WERI-Rb-1 (cell line): Measurements from ENCODE around the gene LIN28A.
A peak's percentile ranks its signal among the peaks of the same experiment; 100 is the strongest.

Source experiments
- DNase-seq: peaks from one replicate; pipeline ENCODE4 v3.0.0-alpha.2; 2020
- H3K27ac ChIP-seq: fragments of 250-450 bp; sonication (Bioruptor Pico); 2 replicates; pipeline ENCODE4 v1.5.1; 2020; ENCODE audit warnings: mild to moderate bottlenecking, moderate library complexity
- H3K27me3 ChIP-seq: fragments of 250-450 bp; sonication (Bioruptor Pico); 2 replicates; pipeline ENCODE4 v1.5.1; 2021; ENCODE audit warnings: mild to moderate bottlenecking, low read depth, moderate library complexity; ENCODE audit not compliant: insufficient read depth, severe bottlenecking
- H3K36me3 ChIP-seq: fragments of 250-450 bp; sonication (Bioruptor Pico); 2 replicates; pipeline ENCODE4 v1.5.1; 2020; ENCODE audit warnings: mild to moderate bottlenecking, moderate library complexity
- H3K4me3 ChIP-seq: 2 replicates; pipeline ENCODE4 v1.5.1; 2011; ENCODE audit warnings: low read depth, mild to moderate bottlenecking, control low read depth, low read length
- H3K9me3 ChIP-seq: fragments of 250-450 bp; sonication (Bioruptor Pico); 2 replicates; pipeline ENCODE4 v1.5.1; 2021; ENCODE audit warnings: mild to moderate bottlenecking, moderate library complexity; ENCODE audit not compliant: severe bottlenecking
- CTCF ChIP-seq: IDR thresholded peaks from 2 replicates; pipeline ENCODE4 v1.5.1; 2011; ENCODE audit warnings: low read depth, mild to moderate bottlenecking, control low read depth, inconsistent platforms, low read length

LIN28A gene

GRCh38 chr1:26410706-26411623, at the start of gene LIN28A:
Gene LIN28A, plus strand, starts transcription at chr1:26410817. Its CDS starts 75 bp downstream, at chr1:26410892.
- peak within 1 kb of the TSS; percentile 2 for H3K4me3 ChIP-seq
- peaks cover 15% of the 10 kb centered on the region for H3K9me3 ChIP-seq
- DNase-seq = no peak
- peak within 1 kb of the TSS; percentile 84 for H3K27ac ChIP-seq
- no peaks in the 10 kb centered on the region for H3K27me3 ChIP-seq
- no peak for TF ChIP-seq CTCF
- no peaks in the 10 kb centered on the region for H3K36me3 ChIP-seq

- H3K27me3 ChIP-seq = no peaks in the 10 kb centered on the region
- TF ChIP-seq CTCF = 0 out of 2 replicates have a peak, but pooled peaks have one; percentile 4
- H3K9me3 ChIP-seq = no peaks in the 10 kb centered on the region
- no peaks in the 10 kb centered on the region for H3K36me3 ChIP-seq
- H3K4me3 ChIP-seq = no peak overlapping the region
- H3K27ac ChIP-seq = no peak overlapping the region
- DNase-seq = no peak
Observed at GRCh38 chr1:26361605-26362122, 49.0 kb upstream of the LIN28A start.

- H3K27ac ChIP-seq = no peak overlapping the region
- H3K36me3 ChIP-seq = no peaks in the 10 kb centered on the region
- H3K4me3 ChIP-seq = no peak overlapping the region
- H3K27me3 ChIP-seq = no peaks in the 10 kb centered on the region
- DNase-seq = no peak
- no peaks in the 10 kb centered on the region for H3K9me3 ChIP-seq
- no peak for TF ChIP-seq CTCF
Observed at GRCh38 chr1:26362331-26362730, 48.3 kb upstream of the LIN28A start.

- Histone ChIP-seq H3K27ac (no peak overlapping the region), H3K9me3 (no peaks in the 10 kb centered on the region), H3K4me3 (no peak overlapping the region), H3K36me3 (no peaks in the 10 kb centered on the region), H3K27me3 (no peaks in the 10 kb centered on the region)
- peak; percentile 96 for TF ChIP-seq CTCF
- DNase-seq = peak; percentile 80
Observed at GRCh38 chr1:26363549-26364448, 46.8 kb upstream of the LIN28A start.

- DNase-seq = no peak
- no peaks in the 10 kb centered on the region for H3K36me3 ChIP-seq
- no peak for TF ChIP-seq CTCF
- no peak overlapping the region for H3K4me3 ChIP-seq
- H3K27ac ChIP-seq = no peak overlapping the region
- H3K9me3 ChIP-seq = no peaks in the 10 kb centered on the region
- no peaks in the 10 kb centered on the region for H3K27me3 ChIP-seq
Observed at GRCh38 chr1:26364956-26365355, 45.7 kb upstream of the LIN28A start.
